C4-2B (cell line): Measurements from ENCODE around the gene EMC1.

ENCODE experiments used
- CTCF ChIP-seq: fragments of 450-650 bp; conservative IDR thresholded peaks from 2 replicates; pipeline ENCODE4 v1.5.1; 2017; ENCODE audit warnings: mild to moderate bottlenecking
- ZFX ChIP-seq: fragments of 450-650 bp; IDR thresholded peaks from 2 replicates; pipeline ENCODE4 v1.6.1; 2017

GRCh38 chr1:19203440-19203839, 47.9 kb downstream of the EMC1 start:
- no peak for TF ChIP-seq CTCF
- no peak for TF ChIP-seq ZFX
